GM21717 (cell line): ENCODE data around the gene A2M.

Experiments
- ATAC-seq: cut with Tn5 transposase; IDR thresholded peaks from one replicate; pipeline ENCODE4 v1.9.1; 2021; ENCODE audit warnings: mild to moderate bottlenecking, moderate library complexity; ENCODE audit not compliant: unreplicated experiment

A2M gene

GRCh38 chr12:9122091-9122609 lies 6.4 kb upstream of the A2M start:
- no peak for ATAC-seq

DNA sequence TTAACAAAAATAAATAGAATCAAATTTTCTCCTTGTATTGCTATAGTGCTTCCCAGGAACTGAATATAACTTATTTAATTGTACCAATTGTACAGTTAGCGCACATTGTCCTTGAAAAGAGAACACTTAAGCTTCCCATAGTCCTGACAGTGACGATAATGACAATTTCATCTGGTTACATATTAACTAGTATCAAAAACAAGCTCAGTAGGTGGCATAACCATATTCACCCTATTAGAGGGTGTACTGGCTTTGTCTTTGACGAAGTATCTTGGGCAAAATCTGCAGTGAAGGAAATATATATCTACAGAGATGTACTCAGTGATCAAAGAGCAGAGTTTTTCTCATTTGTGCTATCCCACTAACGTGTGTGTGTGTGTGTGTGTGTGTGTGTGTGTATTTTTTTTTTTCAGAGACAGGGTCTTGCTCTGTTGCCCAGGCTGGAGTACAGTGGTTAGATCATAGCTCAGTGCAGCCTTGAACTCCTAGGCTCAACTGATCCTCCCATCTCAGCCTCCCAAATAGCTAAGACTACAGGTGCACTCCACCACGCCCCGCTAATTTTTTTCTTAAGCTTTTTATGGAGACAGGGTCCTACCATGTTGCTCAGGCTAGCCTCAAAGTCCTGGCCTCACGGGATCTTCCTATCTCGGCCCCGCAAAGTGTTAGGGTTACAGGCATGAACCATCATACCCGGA lies 4.9 kb upstream of the A2M start:
- no peak for ATAC-seq

DNA sequence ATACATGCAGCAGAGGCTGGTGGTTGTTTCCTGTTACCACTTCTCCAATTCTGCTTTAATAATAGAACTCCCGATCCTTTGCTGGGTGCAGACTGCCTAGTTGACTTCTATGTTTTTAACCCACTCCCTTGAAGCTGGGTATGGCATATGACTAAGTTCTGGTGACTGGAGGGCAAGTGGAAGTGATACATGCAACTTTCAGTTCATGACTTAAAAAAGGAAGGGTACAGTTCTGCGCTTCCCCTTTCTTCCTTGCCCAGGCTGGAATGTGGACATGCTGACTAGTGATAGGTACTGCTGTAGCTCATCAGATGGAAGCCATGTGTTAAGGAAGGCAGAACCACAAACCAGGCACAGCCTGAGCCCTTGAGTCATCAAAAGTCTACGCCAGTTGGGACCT lies 2.4 kb upstream of the A2M start:
- ATAC-seq: peak; percentile 83

GRCh38 chr12:9114946-9115345 lies 773 bp downstream of the A2M start:
- ATAC-seq: no peak

DNA sequence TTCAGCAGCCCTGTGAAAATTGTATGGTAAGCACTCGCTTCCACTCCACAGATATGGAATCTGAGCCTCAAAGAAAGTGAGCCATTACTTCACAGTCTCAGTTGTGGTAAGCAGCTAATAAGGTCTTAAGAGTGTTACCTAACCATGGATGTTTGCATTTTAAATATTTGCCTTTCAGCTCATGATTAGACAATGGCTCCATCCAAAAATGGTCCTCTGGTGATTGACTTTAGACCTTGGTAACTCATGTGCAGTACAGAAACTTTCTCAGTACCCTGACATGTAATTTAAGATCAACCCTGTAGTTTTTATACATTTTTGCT lies 1.8 kb downstream of the A2M start:
- ATAC-seq: no peak

GRCh38 chr12:9113296-9113986 lies 2.3 kb downstream of the A2M start:
- no peak for ATAC-seq

GRCh38 chr12:9112076-9112853 lies 3.5 kb downstream of the A2M start:
- no peak for ATAC-seq

DNA sequence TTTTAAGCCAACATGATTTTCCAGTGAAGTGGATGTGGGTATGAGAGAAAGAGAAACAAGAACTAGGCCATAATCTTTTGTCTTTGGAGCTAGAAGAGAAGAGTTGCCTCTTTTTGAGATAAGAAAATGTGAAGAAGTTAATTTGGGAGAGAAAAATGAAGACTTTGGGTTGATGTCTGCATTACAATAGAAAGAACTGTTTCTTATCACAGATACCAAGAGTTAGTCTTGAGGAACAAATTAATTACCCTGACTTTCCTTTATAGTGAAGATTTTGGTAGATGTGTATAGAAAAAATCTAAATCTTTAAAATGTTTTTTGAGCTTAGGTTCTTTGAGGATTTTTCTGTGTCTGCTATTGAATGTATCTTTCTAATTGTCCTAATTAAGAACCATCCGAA lies 4.2 kb downstream of the A2M start:
- no peak for ATAC-seq

DNA sequence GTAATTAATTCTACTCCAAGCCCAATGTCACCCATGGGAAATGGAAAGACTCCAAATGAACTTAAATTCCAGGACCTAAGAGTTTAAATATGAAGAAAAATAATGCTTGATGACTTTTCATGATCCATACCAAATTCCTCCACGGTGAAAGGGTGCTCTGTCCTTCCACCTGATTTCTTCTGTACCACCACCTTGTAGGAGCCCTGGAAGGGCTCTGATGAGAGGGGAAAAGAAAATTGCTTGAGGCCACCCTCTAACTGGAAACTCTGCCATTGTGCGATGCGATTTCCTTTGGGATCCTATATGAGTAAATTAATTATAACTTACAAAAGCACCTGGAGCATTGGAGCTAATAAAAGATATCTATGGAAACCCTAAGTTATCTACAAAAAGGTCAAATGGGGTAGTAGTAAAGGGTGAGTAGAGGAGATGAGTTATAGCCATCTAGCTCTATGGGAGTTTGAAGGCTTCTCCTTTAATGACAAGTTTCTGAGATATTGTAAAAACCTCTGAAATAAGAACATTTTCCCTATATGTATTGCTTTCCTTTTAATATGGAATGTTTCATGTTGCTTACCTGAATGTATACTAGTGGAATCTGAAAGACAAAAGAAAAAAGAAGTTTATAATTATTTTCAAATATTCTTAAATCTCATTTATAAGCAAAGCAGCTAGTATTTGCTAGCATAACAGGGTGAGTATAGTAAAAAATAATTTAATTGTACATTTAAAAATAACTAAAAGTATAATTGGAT lies 5.8 kb downstream of the A2M start:
- ATAC-seq: no peak

DNA sequence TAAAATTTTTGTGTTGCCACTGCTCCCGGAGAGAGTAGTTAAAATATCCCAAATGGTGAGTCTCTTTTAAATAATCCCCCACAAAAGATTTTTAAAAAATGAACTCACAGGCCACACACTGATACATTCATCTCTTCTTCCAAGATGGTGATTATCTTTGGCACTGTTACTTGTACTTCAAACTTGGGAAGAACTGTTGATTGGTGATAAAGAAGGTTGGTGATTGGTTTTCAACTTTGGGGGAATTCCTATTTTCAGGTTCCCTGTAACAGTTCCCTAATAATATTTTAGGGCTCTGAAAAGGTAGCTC lies 6.6 kb downstream of the A2M start:
- ATAC-seq: no peak

GRCh38 chr12:9108504-9109212 lies 7.1 kb downstream of the A2M start:
- no peak for ATAC-seq

- no peak for ATAC-seq
Measured at GRCh38 chr12:9107542-9107873, 8.2 kb downstream of the A2M start.

- ATAC-seq: no peak
Measured at GRCh38 chr12:9106610-9107541, 8.8 kb downstream of the A2M start.

GRCh38 chr12:9106067-9106466 lies 9.7 kb downstream of the A2M start:
- ATAC-seq: no peak

DNA sequence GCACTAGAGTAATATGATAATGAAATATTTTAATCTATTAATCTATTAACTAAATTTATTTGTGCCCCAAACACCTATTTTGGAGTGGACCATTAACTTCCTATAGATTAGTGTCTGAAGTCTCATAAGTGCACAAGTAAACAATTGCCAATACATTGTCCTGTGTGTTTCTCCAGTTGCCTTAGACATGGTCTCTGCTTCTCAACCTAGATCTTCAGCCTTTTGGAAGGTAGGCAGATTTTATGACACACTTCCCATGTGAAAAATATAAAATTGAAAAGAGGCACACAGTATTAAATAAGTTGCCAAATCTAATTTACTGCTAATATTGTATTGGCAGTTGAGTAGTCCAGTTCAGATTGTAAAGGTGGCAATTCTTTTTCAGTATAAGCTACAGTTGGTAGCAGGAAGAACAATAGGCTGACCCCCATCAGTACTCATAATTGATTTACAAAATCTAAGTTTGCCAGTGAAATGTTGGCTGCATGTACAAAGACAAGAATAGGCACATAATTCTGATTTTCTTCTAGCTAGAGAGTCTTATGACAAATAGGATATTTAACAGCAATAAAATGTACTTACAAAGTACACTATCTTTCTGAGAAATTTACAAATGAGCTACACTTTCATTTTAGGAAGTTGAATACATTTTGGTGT lies 10.8 kb downstream of the A2M start:
- no peak for ATAC-seq

DNA sequence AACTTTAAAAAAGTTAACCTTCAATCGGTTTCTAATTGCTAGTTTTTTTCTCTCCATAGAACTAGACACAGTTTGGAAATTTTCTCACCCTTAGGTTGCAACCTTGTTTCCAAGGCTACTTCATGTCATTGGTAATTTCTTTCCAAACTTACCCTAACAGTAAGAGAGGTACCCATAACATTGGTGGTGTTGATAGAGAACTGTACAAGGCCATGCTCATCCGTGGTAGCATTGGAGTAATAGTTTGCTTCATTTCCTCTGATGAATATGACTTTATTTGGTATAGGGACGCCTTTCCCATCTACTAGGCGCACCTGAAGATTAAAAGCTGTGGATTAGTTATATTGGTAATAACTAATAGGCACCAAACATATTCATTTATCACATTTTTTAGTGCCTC lies 11.6 kb downstream of the A2M start:
- no peak for ATAC-seq

GRCh38 chr12:9103050-9103849 lies 12.5 kb downstream of the A2M start:
- no peak for ATAC-seq

DNA sequence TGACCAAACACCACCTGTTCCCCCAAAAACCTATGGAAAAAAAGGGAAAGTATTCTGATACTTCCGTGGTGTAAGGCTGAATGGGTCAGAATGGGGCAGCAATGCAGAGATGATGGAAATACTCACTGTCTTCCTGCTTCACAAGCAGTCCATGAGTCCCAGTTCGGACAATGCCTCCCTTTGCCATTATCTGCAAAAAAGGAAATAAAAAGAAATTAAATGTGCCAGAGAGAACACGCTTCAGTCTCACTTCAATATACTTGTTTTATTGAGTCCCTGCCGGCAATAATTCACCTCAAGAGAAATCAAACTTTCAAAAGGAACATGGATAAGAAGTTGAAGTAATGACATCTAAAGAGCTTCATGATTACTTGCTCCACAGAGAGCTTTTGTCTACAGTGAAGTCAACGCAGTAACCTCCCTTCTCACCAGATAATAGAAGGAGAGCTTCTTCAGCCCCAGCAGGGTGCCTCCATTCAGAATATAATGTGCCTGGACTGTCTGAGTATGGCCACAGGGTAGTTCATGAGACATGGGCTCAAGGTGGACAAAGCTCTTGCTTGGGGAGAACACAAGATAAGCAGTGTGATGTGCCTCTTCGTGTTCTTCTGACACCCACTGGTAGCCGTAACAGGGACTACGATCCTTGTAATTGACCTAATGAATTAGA lies 14.6 kb downstream of the A2M start:
- no peak for ATAC-seq
